A673 (cell line): ENCODE results near the gene PRKCH. TPM values are rescaled to one million over a fixed set of nuclear protein-coding genes. Genes with fewer than 3 reads are reported as not detected.

Source experiments
- BruUV-seq: library from RNA; stranded (reverse); fragments of 400-500 nt; replicated peaks from 2 replicates; lab custom pipeline; 2021; lab: Mats Ljungman, UMichigan
- CTCF ChIA-PET: fragments of 300-600 bp; sonication (Branson Sonifier 250); formaldehyde crosslinking; loops from one replicate; lab custom pipeline; 2022; ENCODE audit warnings: antibody characterized with exemption; lab: Charles Lee
- POLR2A ChIA-PET: fragments of 300-600 bp; sonication (Branson Sonifier 250); formaldehyde crosslinking; loops from one replicate; lab custom pipeline; 2022; ENCODE audit warnings: antibody characterized with exemption; ENCODE audit not compliant: low non-redundant PET; lab: Charles Lee
- DNase-seq: peaks from one replicate; pipeline ENCODE4 v3.0.0-alpha.2; 2015; ENCODE audit warnings: low spot score
- H3K27ac ChIP-seq: fragments of 200-600 bp; sonication (generic); 2 replicates; pipeline ENCODE4 v1.5.1; 2016; ENCODE audit warnings: mixed run types, low read depth, mild to moderate bottlenecking, mixed read lengths, antibody characterized with exemption, low read length; ENCODE audit not compliant: poor library complexity, severe bottlenecking
- H3K27me3 ChIP-seq: fragments of 200-600 bp; sonication (generic); replicated peaks from 2 replicates; pipeline ENCODE4 v1.6.1; 2017; ENCODE audit warnings: mixed run types, low read depth, mild to moderate bottlenecking, mixed read lengths, antibody characterized with exemption, low read length; ENCODE audit not compliant: insufficient read depth, poor library complexity
- H3K36me3 ChIP-seq: fragments of 200-600 bp; sonication (generic); 2 replicates; pipeline ENCODE4 v1.6.1; 2016; ENCODE audit warnings: mixed run types, mild to moderate bottlenecking, mixed read lengths, antibody characterized with exemption, low read length; ENCODE audit not compliant: insufficient read depth, poor library complexity, severe bottlenecking
- H3K4me1 ChIP-seq: fragments of 200-600 bp; sonication (generic); 2 replicates; pipeline ENCODE4 v1.6.1; 2017; ENCODE audit warnings: mixed run types, mild to moderate bottlenecking, mixed read lengths, antibody characterized with exemption, low read length; ENCODE audit not compliant: insufficient read depth, poor library complexity, severe bottlenecking
- H3K4me3 ChIP-seq: fragments of 200-600 bp; sonication (generic); 2 replicates; pipeline ENCODE4 v1.5.1; 2016; ENCODE audit warnings: low read depth, mixed run types, mild to moderate bottlenecking, mixed read lengths, low read length; ENCODE audit not compliant: poor library complexity, severe bottlenecking
- H3K9me3 ChIP-seq: fragments of 200-600 bp; sonication (generic); 2 replicates; pipeline ENCODE4 v1.6.1; 2016; ENCODE audit warnings: mixed run types, low read depth, mild to moderate bottlenecking, mixed read lengths, antibody characterized with exemption, low read length; ENCODE audit not compliant: poor library complexity, severe bottlenecking
- EZH2 ChIP-seq: fragments of 200-600 bp; sonication (generic); IDR thresholded peaks from 2 replicates; pipeline ENCODE4 v1.6.1; 2017; ENCODE audit warnings: borderline replicate concordance, low read depth, mild to moderate bottlenecking, mixed read lengths, antibody characterized with exemption, low read length; ENCODE audit not compliant: poor library complexity, severe bottlenecking
- intact Hi-C: fragments of 100-400 bp; cut with micrococcal nuclease; formaldehyde crosslinking; loops from one replicate; pipeline ENCODE4 v1.10.0; 2022; ENCODE audit not compliant: unreplicated experiment
- total RNA-seq: library from RNA; stranded (reverse); gene quantifications from 2 replicates; pipeline ENCODE4 v1.2.3, GENCODE V29; 2021
- TF ChIP-seq, protein P1 (sequence below): fragments of 300-800, 200-600 bp; sonication (generic); conservative IDR thresholded peaks from 2 replicates; pipeline ENCODE4 v1.5.1; 2017; ENCODE audit warnings: low read depth, mild to moderate bottlenecking, antibody characterized with exemption, low read length, moderate library complexity, mixed read lengths

PRKCH gene
- total RNA-seq, 1 experiment from 2014 or later, result 1.8 TPM

DNA sequence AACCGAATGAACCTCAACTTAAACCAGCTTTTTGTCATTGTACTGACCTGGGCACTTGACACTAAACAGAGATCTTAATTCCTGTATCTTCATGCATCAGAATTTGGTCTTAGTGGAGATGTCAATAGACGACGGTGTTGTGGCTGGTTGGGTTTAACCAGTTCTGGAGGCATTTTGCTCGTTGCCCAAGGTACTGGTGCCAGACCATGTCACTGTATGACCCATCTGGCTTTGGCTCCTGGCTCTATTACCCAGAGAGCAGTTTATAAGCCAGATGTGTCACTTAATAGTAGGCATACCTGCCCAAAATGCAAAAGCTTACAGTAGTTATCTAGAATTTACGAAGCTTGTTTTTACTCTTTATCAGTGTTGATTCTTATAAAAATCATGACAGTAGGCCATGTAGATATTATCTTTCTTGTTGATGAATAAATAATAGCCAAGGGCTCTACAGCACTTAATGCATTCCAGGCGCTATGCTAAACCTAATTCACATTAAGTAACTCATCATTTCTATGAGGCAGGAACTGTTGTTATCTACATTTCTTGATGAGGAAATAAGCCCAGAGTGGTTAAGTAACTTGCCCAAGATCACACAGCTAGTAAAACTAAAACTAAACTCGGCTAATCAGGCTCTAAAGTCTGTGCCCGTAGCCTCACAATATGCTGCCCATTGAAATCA, 194.2 kb downstream of the PRKCH start:
- H3K27me3 ChIP-seq, result no peaks in the 10 kb centered on the region
- no peak overlapping the region for H3K4me3 ChIP-seq
- TF ChIP-seq, protein P1, sequence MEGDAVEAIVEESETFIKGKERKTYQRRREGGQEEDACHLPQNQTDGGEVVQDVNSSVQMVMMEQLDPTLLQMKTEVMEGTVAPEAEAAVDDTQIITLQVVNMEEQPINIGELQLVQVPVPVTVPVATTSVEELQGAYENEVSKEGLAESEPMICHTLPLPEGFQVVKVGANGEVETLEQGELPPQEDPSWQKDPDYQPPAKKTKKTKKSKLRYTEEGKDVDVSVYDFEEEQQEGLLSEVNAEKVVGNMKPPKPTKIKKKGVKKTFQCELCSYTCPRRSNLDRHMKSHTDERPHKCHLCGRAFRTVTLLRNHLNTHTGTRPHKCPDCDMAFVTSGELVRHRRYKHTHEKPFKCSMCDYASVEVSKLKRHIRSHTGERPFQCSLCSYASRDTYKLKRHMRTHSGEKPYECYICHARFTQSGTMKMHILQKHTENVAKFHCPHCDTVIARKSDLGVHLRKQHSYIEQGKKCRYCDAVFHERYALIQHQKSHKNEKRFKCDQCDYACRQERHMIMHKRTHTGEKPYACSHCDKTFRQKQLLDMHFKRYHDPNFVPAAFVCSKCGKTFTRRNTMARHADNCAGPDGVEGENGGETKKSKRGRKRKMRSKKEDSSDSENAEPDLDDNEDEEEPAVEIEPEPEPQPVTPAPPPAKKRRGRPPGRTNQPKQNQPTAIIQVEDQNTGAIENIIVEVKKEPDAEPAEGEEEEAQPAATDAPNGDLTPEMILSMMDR, result no peak
- no peak for TF ChIP-seq EZH2
- no TSS peak for BruUV-seq
- no peaks in the 10 kb centered on the region for H3K4me1 ChIP-seq
- H3K9me3 ChIP-seq, result no peaks in the 10 kb centered on the region
- intact Hi-C loops, result no loop called here
- CTCF ChIA-PET, result no interaction called here
- POLR2A ChIA-PET, result no interaction called here
- H3K27ac ChIP-seq, result no peak overlapping the region
- no peak for DNase-seq
- no peaks in the 10 kb centered on the region for H3K36me3 ChIP-seq

DNA sequence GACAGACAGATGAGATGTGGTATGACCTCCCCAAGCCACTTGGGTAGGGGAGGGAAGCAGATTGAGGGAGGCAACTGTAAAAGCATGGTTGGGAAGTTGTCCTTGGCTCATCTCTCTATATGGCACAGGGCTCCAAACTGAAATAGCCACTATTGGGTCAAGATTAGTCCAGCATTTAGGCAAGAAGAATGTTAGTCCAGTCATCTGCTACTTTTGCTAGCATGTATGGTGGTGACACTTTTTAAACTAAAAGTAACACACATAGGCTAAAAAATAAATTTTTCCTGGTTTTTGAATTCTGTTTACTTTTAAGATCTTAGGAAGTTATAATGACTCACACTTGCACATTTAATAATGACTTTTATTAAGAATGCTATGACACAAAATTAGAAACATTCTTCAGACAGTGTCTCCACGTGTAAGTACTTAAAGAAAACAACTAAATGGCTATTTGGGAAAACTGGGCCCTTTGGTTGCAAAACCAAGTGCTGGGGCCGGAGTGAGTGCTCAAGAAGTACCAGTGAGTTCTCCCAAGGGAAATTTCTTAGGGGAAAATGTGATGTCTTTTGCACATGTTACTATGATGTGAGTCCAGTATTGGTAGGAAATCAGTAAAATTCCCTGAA, 194.9 kb downstream of the PRKCH start:
- intact Hi-C loops, result no loop called here

DNA sequence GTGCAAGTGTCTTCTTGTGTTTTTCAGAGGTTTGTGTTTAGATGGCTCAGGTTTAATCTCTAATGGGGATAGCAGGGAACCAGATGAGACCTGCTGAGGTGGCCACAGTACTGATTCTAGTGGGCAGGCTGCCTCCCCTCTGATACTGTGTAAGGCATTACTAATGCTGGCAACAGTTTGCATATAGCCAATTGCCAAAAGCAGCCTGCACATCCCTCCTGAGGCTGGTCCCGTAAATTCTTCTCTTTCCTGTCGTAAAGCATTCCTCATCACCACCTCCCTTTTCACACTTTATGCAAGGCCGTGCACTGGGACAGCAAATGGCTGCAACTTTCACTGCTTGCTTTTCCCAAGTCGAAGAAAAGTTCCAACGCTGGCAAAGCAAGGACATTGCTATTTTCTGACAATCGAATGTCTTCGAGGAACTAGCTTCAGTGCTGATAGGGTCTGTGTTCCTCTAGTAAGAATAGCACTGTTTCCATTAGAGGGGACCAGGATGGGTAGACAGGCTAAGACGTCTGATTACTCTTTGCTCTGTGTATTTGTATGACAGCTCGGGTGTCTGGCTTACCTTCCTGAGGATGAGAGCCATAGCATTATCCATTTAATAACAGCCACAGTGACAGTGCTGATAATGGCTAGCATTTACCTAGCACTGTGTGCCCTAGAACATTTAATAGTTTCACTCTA, 195.7 kb downstream of the PRKCH start:
- no peaks in the 10 kb centered on the region for H3K4me1 ChIP-seq
- CTCF ChIA-PET, result no interaction called here
- TF ChIP-seq EZH2, result no peak
- TF ChIP-seq, protein P1, result no peak
- H3K27me3 ChIP-seq, result no peaks in the 10 kb centered on the region
- no peaks in the 10 kb centered on the region for H3K9me3 ChIP-seq
- DNase-seq, result no peak
- no peak overlapping the region for H3K4me3 ChIP-seq
- no peaks in the 10 kb centered on the region for H3K36me3 ChIP-seq
- POLR2A ChIA-PET, result no interaction called here
- no TSS peak for BruUV-seq
- intact Hi-C loops, result no loop called here
- H3K27ac ChIP-seq, result no peak overlapping the region

More for the DNA sequence above, 194.9 kb downstream of the PRKCH start:
- Histone ChIP-seq H3K9me3 (no peaks in the 10 kb centered on the region), H3K4me3 (no peak overlapping the region), H3K4me1 (no peaks in the 10 kb centered on the region), H3K27ac (no peak overlapping the region), H3K27me3 (no peaks in the 10 kb centered on the region), H3K36me3 (no peaks in the 10 kb centered on the region)
- no peak for TF ChIP-seq EZH2
- TF ChIP-seq, protein P1, result no peak
- ChIA-PET CTCF (no interaction called here), POLR2A (no interaction called here)
- no TSS peak for BruUV-seq
- no peak for DNase-seq
